NCI-H82 treated with DMSO at 0.1 percent for 48 hours (cell line): ENCODE results near the gene NUCB2.
"Not testable (repeated sequence)": the region's sequence is repeated elsewhere in the genome, so short reads cannot be mapped to it uniquely, and the experiment has no call there.

Experiments used
- DNase-seq: peaks from one replicate; lab custom pipeline; 2025; ENCODE audit not compliant: unreplicated experiment; lab: John Stamatoyannopoulos, UW

The NUCB2 gene

GRCh38 chr11:17276236-17277023 is at the start of gene NUCB2:
NUCB2 (plus strand) TSS chr11:17276739; CDS start chr11:17295324, 18,585 bp downstream.
- peak; percentile 80 for DNase-seq

GRCh38 chr11:17228186-17228925 is 48.2 kb upstream of the NUCB2 start:
- not testable (repeated sequence) for DNase-seq

GRCh38 chr11:17229481-17230152 is 46.9 kb upstream of the NUCB2 start:
- DNase-seq, result no peak

- DNase-seq, result no peak
Observed at GRCh38 chr11:17230867-17231851, 45.4 kb upstream of the NUCB2 start.

- DNase-seq, result no peak
Observed at GRCh38 chr11:17233101-17233500, 43.4 kb upstream of the NUCB2 start.

GRCh38 chr11:17238377-17238776 is 38.2 kb upstream of the NUCB2 start:
- no peak for DNase-seq

GRCh38 chr11:17239927-17240326 is 36.6 kb upstream of the NUCB2 start:
- not testable (repeated sequence) for DNase-seq

GRCh38 chr11:17240780-17241179 is 35.8 kb upstream of the NUCB2 start:
- no peak for DNase-seq

GRCh38 chr11:17242954-17243353 is 33.6 kb upstream of the NUCB2 start:
- not testable (repeated sequence) for DNase-seq

GRCh38 chr11:17244046-17244445 is 32.5 kb upstream of the NUCB2 start:
- no peak for DNase-seq

- no peak for DNase-seq
Observed at GRCh38 chr11:17250561-17251350, 25.8 kb upstream of the NUCB2 start.

- no peak for DNase-seq
Observed at GRCh38 chr11:17252704-17253103, 23.8 kb upstream of the NUCB2 start.

- no peak for DNase-seq
Observed at GRCh38 chr11:17256512-17256911, 20.0 kb upstream of the NUCB2 start.

GRCh38 chr11:17257196-17257595 is 19.3 kb upstream of the NUCB2 start:
- no peak for DNase-seq

- no peak for DNase-seq
Observed at GRCh38 chr11:17258670-17259069, 17.9 kb upstream of the NUCB2 start.

- DNase-seq, result no peak
Observed at GRCh38 chr11:17259519-17259918, 17.0 kb upstream of the NUCB2 start.

- DNase-seq, result no peak
Observed at GRCh38 chr11:17260020-17260419, 16.5 kb upstream of the NUCB2 start.

GRCh38 chr11:17263769-17264168 is 12.8 kb upstream of the NUCB2 start:
- no peak for DNase-seq

- no peak for DNase-seq
Observed at GRCh38 chr11:17266781-17267180, 9.8 kb upstream of the NUCB2 start.

GRCh38 chr11:17267576-17267975 is 9.0 kb upstream of the NUCB2 start:
- DNase-seq, result no peak
